MM.1S (cell line): ENCODE measurements around the gene PSRC1.

Experiments
- CTCF ChIP-seq: fragments of 300-600 bp; sonication (generic); IDR thresholded peaks from 2 replicates; pipeline ENCODE4 v1.5.1; 2016; ENCODE audit warnings: antibody characterized with exemption, low read length, mixed read lengths
- EZH2 ChIP-seq: fragments of 300-600 bp; sonication (generic); optimal IDR thresholded peaks from 2 replicates; pipeline ENCODE3; 2017; ENCODE audit warnings: low read depth, mild to moderate bottlenecking, antibody characterized with exemption, low read length, mixed read lengths

GRCh38 chr1:109251277-109252166 lies 31.4 kb downstream of the PSRC1 start:
- TF ChIP-seq EZH2, result no peak
- no peak for TF ChIP-seq CTCF
